GM12891 (cell line): ENCODE results near the gene BCDIN3D.
"Not testable (repeated sequence)": the region's sequence is repeated elsewhere in the genome, so short reads cannot be mapped to it uniquely, and the experiment has no call there.

Experiments
- DNase-seq: peaks from one replicate; pipeline ENCODE4 v3.0.0; 2011; ENCODE audit warnings: low spot score; ENCODE audit not compliant: insufficient read length
- FAIRE-seq: peaks from 2 replicates; lab custom pipeline; 2011; peaks lifted over from hg19 to GRCh38; lab: Jason Lieb, UNC
- PAX5 ChIP-seq: IDR thresholded peaks from 2 replicates; pipeline ENCODE4 v1.6.1; 2011; ENCODE audit warnings: low read length, moderate library complexity, mild to moderate bottlenecking; ENCODE audit not compliant: insufficient read depth, severe bottlenecking
- POLR2A ChIP-seq: IDR thresholded peaks from 2 replicates; pipeline ENCODE4 v1.6.1; 2011; ENCODE audit warnings: low read depth, low read length, control low read depth
- POLR2AphosphoS5 ChIP-seq: IDR thresholded peaks from 2 replicates; pipeline ENCODE4 v1.6.1; 2011; ENCODE audit warnings: low read depth, low read length, control low read depth
- POU2F2 ChIP-seq: IDR thresholded peaks from 2 replicates; pipeline ENCODE4 v1.6.1; 2011; ENCODE audit warnings: low read depth, mild to moderate bottlenecking, control low read depth, low read length, moderate library complexity
- SPI1 ChIP-seq: IDR thresholded peaks from 2 replicates; pipeline ENCODE4 v1.6.1; 2011; ENCODE audit warnings: low read depth, low read length, control low read depth
- TAF1 ChIP-seq: IDR thresholded peaks from 2 replicates; pipeline ENCODE4 v1.6.1; 2011; ENCODE audit warnings: low read depth, low read length, control low read depth

Gene BCDIN3D

GRCh38 chr12:49876070-49876469 is 33.2 kb upstream of the BCDIN3D start:
- no peak for DNase-seq
- TF ChIP-seq POLR2A (no peak), POLR2AphosphoS5 (no peak), PAX5 (no peak), TAF1 (no peak), SPI1 (no peak), POU2F2 (no peak)
- FAIRE-seq = no peak

- no peak for TF ChIP-seq POU2F2
- DNase-seq (no peak), FAIRE-seq (no peak)
Observed at GRCh38 chr12:49875115-49875720, 32.3 kb upstream of the BCDIN3D start.

DNA sequence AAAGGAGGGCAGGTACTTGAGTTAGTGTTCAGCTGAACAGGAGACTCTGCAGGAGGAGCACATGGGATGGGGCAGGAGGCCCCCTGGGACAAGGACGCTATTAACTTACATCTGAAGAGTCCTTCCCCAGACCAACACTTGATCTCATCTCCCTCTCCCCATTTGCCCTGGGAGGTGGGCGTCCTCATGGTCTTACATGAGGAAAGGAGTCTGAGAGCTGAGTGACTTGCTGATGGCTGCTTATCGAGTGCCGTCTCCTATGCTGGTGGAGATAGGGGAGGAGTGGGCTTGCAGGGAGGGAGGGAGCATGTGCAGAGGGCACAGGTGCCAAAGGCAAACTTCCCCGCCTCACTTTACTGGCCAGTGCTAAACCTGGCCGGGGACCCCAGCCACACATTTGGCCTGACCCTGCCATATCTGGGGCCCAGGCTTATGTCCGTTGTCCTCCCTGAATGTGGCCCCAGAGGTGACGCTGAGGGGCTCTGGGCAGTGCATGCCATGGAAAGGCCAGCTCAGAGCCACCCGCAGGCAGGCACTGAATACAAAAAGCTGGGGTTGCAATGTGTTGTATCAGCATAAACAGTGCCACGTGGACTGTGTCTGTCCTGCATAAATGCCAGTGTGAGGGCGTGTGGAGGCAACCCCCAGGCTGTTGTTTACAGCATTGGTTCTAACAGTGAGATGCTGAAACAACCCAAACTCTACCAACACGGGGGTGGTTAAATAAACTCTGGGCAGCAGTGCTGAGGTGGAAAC is 31.4 kb upstream of the BCDIN3D start:
- FAIRE-seq = no peak
- no peak for DNase-seq
- TF ChIP-seq POU2F2 (no peak), POLR2AphosphoS5 (no peak), PAX5 (no peak), TAF1 (no peak), SPI1 (no peak), POLR2A (no peak)

- FAIRE-seq = no peak
Observed at GRCh38 chr12:49873361-49873934, 30.5 kb upstream of the BCDIN3D start.

DNA sequence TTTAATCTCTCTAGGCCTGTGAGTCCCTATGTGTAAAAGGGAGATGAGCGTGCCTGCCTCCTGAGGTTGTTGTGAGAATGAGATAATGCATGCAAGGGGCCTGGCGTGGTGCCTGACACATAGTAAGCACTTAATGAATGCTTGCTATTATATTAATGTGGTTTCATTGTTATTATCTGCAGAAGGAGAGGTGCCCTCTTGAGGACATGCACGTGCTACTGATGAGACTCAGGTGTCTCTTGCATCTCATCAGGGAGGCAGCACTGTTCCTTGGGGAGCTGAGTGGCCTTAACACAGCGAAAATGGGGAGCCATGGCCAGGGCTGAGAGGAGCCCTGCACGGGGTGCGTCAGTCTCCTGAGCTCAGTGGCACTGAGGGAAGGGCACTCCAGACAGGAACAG is 29.9 kb upstream of the BCDIN3D start:
- DNase-seq (no peak), FAIRE-seq (no peak)

More at GRCh38 chr12:49873361-49873934, 30.5 kb upstream of the BCDIN3D start:
- TF ChIP-seq PAX5 = no peak
- TF ChIP-seq TAF1 = no peak
- TF ChIP-seq POLR2AphosphoS5 = no peak
- no peak for TF ChIP-seq POU2F2
- TF ChIP-seq SPI1 = no peak
- no peak for TF ChIP-seq POLR2A
- no peak for DNase-seq

DNA sequence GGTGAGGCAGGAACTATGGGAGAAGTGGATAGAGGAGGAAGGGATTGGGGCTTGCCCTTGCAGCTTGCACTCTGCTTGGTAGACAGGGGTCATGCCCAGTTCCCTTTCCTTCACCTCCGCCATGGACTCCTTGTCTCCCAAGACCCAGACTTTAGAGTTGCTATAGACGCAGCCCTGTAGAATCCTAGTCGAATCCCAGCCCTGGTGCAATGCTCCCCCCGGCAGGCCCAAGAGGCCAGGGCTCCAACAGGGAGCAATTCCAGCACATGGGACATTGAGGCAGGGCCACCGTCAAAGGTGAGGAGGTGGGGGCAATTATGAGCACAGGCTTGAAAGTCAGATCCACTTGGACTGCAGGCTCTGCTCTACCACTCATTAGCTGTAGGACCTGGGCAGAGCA is 29.5 kb upstream of the BCDIN3D start:
- FAIRE-seq = no peak
- no peak for DNase-seq

More for the DNA sequence above, 29.9 kb upstream of the BCDIN3D start:
- TF ChIP-seq POU2F2 (no peak), SPI1 (no peak), POLR2AphosphoS5 (no peak), POLR2A (no peak), TAF1 (no peak), PAX5 (no peak)

GRCh38 chr12:49871811-49872251 is 28.9 kb upstream of the BCDIN3D start:
- FAIRE-seq, DNase-seq: not testable (repeated sequence)

More for the DNA sequence above, 29.5 kb upstream of the BCDIN3D start:
- no peak for TF ChIP-seq SPI1
- no peak for TF ChIP-seq PAX5
- no peak for TF ChIP-seq POLR2A
- TF ChIP-seq POLR2AphosphoS5 = no peak
- TF ChIP-seq TAF1 = no peak
- TF ChIP-seq POU2F2 = no peak

DNA sequence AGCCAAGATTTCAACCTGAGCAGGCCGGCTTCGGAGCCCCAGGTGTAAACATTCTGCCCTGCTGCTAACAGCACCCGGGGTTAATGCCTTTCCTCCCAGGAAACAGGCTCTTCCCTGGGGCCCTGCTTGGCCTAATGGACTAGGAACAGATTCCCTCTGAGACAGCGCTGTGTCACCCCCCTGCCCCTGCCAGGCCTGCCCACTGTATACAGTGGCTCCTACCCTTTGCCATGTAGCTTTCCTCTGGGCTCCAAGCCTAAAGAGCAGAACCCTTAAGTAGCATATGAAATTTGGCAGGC is 28.3 kb upstream of the BCDIN3D start:
- no peak for FAIRE-seq
- DNase-seq = no peak
- TF ChIP-seq TAF1 (no peak), POLR2A (no peak), PAX5 (no peak), POU2F2 (no peak), POLR2AphosphoS5 (no peak), SPI1 (no peak)

GRCh38 chr12:49870501-49871262 is 27.8 kb upstream of the BCDIN3D start:
- TF ChIP-seq PAX5 (no peak), SPI1 (no peak), POLR2AphosphoS5 (no peak), POLR2A (no peak), TAF1 (no peak), POU2F2 (no peak)
- FAIRE-seq (no peak), DNase-seq (no peak)
